Liver (tissue), 3 donors: ENCODE results near the gene KIF6.

Experiments used
- RAD21 ChIP-seq, 2 donors: IDR thresholded peaks; 2 replicates each; pipeline ENCODE4 v1.6.1; 2016; ENCODE audit warnings: antibody characterized with exemption in 2 of 2, mild to moderate bottlenecking in 2 of 2
- SP1 ChIP-seq: IDR thresholded peaks from 2 replicates; pipeline ENCODE4 v1.6.1; 2018; ENCODE audit warnings: antibody characterized with exemption, mild to moderate bottlenecking
- TF ChIP-seq, protein P1 (sequence below): IDR thresholded peaks from 2 replicates; pipeline ENCODE4 v1.6.1; 2016; ENCODE audit warnings: antibody characterized with exemption
- TF ChIP-seq, protein P2 (sequence below): fragments of 150-350 bp; IDR thresholded peaks from 2 replicates; pipeline ENCODE4 v1.5.1; 2017; ENCODE audit warnings: improper control_type of control experiment, low read depth, low read length; ENCODE audit not compliant: missing input control
- donor health status: healthy.
- donor health status: healthy.

DNA sequence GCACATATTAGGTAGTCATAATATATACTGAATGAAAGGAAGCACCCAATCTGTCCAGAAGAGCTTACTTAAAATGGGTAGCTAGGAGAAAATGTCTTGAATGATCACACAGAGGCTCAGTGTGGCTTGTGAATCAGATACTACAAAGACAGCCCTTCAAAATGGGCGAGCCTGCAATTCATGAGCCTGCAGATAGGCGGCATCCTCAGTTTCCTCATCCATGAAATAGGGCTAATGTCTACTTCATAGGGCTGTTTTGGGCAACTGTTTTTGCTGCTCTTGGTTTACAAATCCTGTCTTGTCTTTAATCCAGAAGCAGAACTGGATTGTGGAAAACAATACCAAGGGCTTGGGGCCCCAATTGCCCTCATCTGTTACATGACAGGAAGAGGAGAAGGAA, 273.4 kb downstream of the KIF6 start:
- no peak for TF ChIP-seq SP1
- no peak for TF ChIP-seq RAD21 (IDR thresholded peaks at IDR 0.05)
- TF ChIP-seq, protein P1, sequence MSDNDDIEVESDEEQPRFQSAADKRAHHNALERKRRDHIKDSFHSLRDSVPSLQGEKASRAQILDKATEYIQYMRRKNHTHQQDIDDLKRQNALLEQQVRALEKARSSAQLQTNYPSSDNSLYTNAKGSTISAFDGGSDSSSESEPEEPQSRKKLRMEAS, result no peak
- TF ChIP-seq, protein P2, sequence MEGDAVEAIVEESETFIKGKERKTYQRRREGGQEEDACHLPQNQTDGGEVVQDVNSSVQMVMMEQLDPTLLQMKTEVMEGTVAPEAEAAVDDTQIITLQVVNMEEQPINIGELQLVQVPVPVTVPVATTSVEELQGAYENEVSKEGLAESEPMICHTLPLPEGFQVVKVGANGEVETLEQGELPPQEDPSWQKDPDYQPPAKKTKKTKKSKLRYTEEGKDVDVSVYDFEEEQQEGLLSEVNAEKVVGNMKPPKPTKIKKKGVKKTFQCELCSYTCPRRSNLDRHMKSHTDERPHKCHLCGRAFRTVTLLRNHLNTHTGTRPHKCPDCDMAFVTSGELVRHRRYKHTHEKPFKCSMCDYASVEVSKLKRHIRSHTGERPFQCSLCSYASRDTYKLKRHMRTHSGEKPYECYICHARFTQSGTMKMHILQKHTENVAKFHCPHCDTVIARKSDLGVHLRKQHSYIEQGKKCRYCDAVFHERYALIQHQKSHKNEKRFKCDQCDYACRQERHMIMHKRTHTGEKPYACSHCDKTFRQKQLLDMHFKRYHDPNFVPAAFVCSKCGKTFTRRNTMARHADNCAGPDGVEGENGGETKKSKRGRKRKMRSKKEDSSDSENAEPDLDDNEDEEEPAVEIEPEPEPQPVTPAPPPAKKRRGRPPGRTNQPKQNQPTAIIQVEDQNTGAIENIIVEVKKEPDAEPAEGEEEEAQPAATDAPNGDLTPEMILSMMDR, result peak; percentile 27
